Inflammatory macrophage (primary cell): Measurements from ENCODE around the gene SLC9B2.

ENCODE experiments used
- DNase-seq, 2 donors: peaks; one replicate each; pipeline ENCODE4 v3.0.0-alpha.2; 2020 to 2022

The SLC9B2 gene

DNA sequence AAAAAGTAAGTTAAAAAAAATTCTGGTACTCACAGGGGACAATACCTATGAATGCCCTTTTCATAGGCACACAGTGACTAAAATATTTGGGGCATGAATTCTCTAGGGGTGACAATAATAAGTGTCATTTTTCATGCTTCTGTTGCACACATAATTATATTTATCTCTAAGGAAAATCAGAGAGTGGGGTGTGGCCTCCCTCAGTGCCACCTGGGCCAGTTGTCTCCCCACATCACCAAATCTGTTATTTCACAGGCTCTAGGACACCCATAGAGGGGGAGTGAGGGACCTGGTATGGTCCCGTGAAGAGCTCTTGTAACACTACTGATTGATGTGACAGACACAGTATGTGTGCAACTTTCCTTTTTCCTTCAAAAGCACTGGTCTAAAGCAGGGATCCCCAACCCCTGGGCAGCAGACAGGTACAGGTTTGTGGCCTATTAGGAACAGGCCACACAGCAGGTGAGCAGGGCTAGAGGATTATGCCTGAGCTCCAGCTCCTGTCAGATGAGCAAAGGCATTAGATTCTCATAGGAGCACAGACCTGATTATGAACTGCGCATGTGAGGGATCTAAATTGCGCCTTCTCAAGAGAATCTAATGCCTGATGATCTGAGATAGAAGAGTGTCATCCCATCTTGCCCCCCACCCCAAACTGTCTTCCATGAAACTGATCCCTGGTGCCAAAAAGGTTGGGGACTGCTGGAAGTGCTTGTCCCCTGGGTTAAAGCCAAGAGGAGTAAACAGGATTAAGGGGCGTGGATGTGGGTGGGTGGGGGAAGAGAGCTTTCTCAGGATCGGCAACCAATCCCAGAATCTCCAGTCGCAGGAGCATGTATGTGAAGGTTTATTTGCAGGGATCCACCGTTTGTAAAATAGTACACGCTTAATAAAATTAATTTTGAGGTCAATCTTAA is 57.9 kb downstream of the SLC9B2 start:
- DNase-seq: no peak

DNA sequence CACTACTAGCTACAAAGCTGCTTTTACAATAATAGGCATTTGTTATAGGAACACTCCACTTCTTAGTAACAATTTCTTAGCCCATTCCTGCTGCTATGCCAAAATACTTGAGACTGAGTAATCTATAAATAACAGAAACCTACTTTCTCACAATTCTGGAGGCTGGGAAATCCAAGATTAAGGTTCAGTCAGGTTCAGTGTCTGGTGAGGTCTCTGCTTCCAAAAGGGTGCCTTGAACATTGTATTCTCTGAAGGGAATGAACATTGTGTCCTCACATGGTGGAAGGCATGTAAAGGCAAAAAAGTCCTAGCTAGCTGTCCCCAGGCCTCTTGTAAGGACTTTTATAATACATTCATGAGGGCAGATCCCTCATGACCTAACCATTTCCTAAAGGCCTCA is 64.0 kb downstream of the SLC9B2 start:
- DNase-seq: no peak

DNA sequence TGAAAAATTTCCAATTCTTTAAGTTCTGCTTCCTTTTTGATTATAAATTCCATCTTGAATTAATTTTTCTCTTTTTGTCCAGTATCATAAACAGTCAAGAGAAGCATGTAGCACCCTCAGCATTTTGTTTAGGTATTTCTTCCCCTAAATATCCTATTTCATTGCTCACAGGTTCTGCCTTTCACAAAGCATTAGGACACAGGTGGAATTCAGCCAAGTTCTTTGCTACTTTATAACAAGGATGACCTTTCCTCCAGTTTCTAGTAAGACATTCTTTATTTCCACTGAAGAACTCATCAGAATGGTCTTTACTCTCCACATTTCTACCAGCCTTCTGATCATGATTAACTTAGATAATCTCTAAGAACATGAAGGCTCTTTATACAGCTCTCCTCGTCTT is 64.5 kb downstream of the SLC9B2 start:
- DNase-seq: no peak

DNA sequence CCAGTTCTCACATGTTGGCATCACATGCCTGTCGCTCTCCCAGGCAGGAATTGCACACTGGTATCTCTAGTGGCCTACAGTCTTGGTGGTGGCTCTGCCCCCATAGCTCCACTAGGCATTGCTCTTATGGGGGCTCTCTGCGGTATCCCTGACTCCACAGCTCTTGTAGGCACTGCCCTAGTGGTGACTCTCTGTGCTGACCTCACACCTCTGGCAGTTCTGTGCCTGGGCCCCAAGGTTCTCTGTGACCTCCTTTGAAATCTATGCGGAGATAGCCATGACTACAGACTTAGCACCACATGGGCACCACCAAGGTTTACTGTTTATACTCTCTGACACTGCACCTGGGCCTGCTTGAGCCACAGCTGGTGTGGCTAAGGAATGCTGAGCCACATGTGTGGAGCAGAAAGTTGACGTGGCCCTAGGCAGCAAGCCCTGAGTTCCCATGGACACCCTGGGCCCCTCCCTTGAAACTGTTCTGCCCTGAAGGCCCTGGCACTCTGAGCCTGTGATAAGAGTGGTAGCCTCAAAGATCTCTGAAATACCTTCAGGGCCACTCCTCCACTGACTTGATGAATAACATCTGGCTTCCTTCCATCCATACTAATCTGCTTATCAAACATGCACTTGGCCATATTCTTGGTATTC is 65.1 kb downstream of the SLC9B2 start:
- DNase-seq: no peak

DNA sequence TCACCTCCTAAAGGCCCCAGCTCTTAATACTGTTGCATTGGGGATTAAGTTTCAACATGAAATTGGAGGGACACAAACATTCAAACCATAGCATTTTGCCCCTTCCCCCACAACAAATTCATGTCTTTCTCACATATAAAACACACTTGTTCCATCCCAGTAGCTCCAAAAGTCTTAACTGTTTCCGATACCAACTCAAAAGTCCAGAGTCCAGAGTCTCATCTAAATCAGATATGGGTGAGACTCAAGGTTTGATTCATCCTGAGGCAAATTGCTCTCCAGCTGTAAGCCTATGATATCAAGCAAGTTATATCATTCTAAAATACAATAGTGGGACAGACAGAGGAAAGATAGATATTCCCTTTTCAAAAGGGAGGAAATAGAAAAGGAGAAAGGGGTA is 65.8 kb downstream of the SLC9B2 start:
- no peak for DNase-seq

DNA sequence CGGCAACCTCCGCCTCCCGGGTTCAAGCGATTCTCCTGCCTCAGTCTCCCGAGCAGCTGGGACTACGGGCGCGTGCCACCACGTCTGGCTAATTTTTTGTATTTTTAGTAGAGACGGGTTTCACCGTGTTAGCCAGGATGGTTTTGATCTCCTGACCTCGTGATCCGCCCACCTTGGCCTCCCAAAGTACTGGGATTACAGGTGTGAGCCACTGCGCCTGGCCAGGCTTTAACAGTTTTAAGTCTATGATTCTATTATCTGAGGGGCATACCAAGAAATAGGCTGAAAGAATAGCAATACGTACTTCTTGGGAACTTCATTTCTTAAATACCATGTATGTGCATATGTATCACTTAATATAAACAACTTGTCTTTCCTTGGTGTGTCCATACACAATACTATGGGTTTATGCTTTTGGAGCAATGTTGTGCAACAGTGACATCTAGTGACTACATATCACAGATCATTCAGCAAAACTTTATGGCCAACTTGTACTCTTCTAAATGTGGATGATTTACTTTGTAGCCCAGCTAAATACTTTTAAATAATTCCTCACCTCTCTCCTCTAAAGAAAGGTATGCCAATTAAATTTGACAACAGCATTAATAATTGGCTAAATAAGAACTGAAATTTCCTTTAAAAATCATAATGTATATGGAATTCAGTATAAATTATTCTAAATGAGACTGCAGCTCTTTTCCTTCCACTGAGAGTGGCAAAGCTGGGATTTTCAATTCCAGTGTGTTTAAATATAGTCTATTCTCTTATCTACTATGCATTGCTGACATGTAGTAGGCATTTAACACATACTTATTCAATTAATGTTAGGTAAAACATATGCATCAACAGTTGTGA is 67.5 kb downstream of the SLC9B2 start:
- peak; percentile 66 to 77 for DNase-seq

DNA sequence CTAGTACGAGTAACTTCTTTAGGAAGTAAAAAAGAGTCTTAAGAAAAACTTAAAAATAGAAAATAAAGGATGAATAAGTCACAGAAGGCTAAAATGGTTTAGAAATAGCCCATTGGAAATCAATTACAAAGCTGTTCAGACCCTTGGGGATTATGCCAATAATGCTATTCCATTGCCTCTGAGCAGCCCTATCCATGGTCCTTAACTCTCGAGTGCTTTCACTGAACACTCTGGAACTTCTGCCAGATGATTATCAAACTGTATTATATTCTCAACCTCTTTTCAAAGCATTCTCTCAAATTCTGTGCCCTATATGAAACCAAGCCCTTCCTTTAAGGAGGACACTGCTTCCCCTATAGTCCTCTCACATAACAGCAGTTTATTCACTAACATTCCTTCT is 74.0 kb downstream of the SLC9B2 start:
- DNase-seq: no peak

DNA sequence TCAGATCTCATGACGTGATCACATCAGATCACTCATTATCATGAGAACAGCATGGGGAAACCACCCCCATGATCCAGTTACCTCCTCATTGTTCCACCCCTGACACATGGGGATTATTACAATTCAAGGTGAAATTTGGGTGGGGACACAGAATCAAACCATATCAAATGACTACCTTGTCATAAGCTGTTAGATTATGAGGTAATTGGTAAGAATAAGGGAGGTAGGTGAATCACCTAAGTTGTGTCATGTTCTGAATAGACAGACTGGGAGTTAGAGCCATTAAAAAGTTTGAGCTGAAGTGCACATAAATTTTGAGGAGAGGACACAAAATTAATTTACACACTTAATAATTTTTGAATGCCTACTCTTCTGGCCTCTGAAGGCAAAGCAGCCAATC is 81.8 kb downstream of the SLC9B2 start:
- no peak for DNase-seq

DNA sequence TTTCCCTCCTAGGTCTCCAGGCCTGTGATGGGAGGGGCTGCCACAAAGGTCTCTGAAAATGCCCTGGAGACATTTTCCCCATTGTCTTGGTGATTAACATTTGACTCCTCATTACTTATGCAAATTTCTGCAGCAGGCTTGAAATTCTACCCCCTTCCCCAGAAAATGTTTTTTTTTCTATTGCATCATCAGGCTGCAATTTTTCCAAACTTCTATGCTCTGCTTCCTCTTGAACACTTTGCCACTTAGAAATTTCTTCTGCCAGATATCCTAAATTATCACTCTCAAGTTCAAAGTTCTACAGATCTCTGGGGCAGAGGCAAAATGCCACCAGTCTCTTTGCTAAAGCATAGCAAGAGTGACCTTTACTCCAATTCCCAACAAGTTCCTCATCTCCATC is 82.6 kb downstream of the SLC9B2 start:
- DNase-seq: peak in 1 of 2 donors; percentile 1

DNA sequence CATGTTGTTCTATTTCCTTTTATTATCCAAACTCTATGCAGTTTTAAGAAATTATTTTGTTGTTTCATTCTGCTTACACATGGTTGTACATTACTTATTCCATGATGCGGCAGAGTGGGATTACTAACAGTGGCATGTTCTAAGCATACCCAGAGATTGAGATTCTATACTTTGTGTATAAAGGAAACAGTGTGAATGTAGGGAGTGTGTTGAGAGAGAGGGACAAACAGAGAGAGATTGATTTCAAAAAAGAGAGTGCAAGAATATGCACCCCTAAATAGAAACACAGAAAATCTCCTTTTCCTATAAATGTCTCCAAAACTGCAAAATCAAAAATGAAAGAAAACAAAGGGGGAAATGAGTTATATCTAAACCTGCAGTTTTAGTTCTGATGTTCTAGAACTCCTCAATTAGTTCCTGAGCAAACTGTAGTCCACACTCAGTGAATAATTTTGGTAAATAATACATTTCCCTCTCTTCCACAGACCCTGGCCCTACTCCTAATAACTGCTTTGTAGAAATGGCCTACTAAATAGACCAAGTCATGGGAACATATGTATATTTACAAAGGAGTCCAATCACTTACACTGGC is 88.0 kb downstream of the SLC9B2 start:
- DNase-seq: no peak

DNA sequence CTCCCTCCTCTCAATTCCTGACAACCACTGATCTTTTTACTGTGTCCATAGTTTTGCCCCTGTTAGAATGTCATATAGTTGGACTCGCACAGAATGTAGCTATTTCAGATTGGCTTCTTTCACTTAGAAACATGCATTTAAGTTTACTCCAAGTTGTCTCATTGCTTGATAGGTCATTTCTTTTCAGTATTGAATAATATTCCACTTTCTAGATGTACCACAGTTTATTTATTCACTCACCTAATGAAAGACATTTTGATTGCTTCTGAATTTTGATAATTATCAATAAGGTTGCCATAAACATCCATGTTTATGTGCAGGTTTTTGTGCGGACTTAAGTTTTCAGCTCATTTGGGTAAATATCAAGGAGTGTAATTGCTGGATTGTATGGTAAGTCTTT is 95.6 kb downstream of the SLC9B2 start:
- no peak for DNase-seq
